Raji (cell line): ENCODE measurements around the gene IMMP2L.

Experiments
- POLR2A ChIP-seq: IDR thresholded peaks from 2 replicates; pipeline ENCODE4 v1.6.1; 2011; ENCODE audit warnings: low read depth, low read length, control low read depth; ENCODE audit not compliant: insufficient read depth

The IMMP2L gene

DNA sequence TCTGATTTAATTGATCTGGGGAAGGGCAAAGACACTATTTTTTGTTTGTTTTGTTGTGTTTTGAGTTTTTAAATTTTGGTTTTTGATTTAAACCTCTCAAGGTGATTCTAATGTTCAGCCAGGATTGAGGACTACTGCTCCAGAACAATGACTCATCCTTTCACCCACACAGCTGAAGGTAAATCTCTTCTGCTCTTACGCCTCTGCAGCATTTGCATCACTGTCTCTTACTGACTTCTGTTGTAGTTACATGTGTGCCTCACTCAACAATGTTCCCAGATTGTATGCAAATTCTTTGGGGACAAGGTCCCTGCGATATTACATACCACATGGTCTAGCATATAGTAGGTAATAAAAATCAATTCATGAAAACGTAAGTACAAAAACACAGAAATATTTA is 938.9 kb downstream of the IMMP2L start:
- TF ChIP-seq POLR2A, result no peak

DNA sequence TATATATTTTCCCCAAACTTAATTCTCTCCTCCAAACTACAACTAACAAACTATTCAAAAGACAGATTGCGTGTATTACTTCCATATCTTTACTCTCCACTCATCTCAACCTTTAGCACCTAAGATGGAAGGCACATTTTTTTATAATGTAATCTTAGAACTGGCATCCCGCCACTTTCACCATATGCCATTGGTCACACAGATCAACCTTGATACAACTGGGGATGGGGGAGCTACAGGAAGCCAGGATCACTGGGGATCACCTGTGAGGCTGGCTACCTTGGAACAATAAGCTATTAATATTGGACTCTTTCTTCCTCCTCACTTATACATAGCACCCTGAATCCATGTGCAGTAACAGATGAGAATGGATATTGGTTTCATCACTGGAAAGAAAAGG is 941.0 kb downstream of the IMMP2L start:
- TF ChIP-seq POLR2A, result no peak

DNA sequence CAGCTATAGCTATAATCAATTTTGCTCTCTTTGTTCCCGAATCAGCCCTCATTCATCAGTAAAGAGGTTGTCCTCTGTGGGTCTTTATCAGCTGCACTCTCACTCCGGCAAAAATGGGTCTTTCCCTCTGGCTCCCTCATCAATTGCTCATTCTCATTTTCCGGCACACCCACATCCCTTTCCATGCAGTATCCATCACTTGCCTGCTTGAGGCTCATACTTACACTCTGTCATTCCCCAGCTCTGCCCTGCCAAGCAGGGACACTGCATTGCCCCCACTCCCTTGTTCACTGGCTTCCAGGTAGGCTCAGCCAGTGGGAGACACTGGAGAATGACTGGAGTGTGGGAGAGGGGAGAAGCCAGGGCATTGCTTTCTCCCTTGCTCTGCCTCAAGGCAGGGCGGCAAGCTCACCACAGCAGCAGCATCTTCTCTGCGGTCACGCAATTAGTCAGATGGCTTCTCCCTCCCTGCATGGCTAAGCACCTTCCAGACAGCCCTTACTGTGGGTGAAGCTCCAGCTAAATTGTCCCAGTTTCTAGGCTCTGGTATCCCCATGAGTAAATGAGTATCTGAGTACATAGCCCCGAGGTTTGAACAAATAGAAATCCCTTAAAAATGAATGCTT is 942.1 kb downstream of the IMMP2L start:
- no peak for TF ChIP-seq POLR2A
